Smooth muscle cell (in vitro differentiated cells): ENCODE measurements around the gene KLHDC1. TPM values are rescaled to one million over a fixed set of nuclear protein-coding genes. Genes with fewer than 3 reads are reported as not detected.
"Not testable (repeated sequence)": the region's sequence is repeated elsewhere in the genome, so short reads cannot be mapped to it uniquely, and the experiment has no call there.

Experiments used
- DNase-seq: peaks from one replicate; lab custom pipeline; 2025; ENCODE audit not compliant: unreplicated experiment; lab: John Stamatoyannopoulos, UW
- H2AFZ ChIP-seq: fragments of 200-600 bp; sonication (generic); 2 replicates; pipeline ENCODE4 v1.6.0; 2016; ENCODE audit warnings: antibody characterized with exemption, low read depth, mild to moderate bottlenecking
- H3F3A ChIP-seq: fragments of 200-600 bp; sonication (generic); 2 replicates; pipeline ENCODE4 v1.6.0; 2017; ENCODE audit warnings: antibody characterized with exemption, low read depth
- H3K27ac ChIP-seq: fragments of 200-600 bp; sonication (generic); 2 replicates; pipeline ENCODE4 v1.5.1; 2016; ENCODE audit warnings: low read depth, mild to moderate bottlenecking
- H3K27me3 ChIP-seq: fragments of 200-600 bp; sonication (generic); 2 replicates; pipeline ENCODE4 v1.6.1; 2016; ENCODE audit warnings: low read depth, mild to moderate bottlenecking
- H3K36me3 ChIP-seq: fragments of 200-600 bp; sonication (generic); 2 replicates; pipeline ENCODE4 v1.5.1; 2016; ENCODE audit warnings: low read depth
- H3K4me1 ChIP-seq: fragments of 200-600 bp; sonication (generic); 2 replicates; pipeline ENCODE4 v1.5.1; 2016; ENCODE audit warnings: low read depth
- H3K4me2 ChIP-seq: fragments of 200-600 bp; sonication (generic); 2 replicates; pipeline ENCODE4 v1.6.0; 2016; ENCODE audit warnings: mild to moderate bottlenecking
- H3K4me3 ChIP-seq: fragments of 200-600 bp; sonication (generic); 2 replicates; pipeline ENCODE4 v1.5.1; 2016; ENCODE audit warnings: mild to moderate bottlenecking
- H3K79me2 ChIP-seq: fragments of 200-600 bp; sonication (generic); 2 replicates; pipeline ENCODE4 v1.6.0; 2016; ENCODE audit warnings: low read depth, mild to moderate bottlenecking
- H3K9ac ChIP-seq: fragments of 200-600 bp; sonication (generic); 2 replicates; pipeline ENCODE4 v1.6.0; 2016; ENCODE audit warnings: low read depth
- H3K9me3 ChIP-seq: fragments of 200-600 bp; sonication (generic); replicated peaks from 2 replicates; pipeline ENCODE4 v1.5.1; 2016; ENCODE audit warnings: low read depth
- H4K20me1 ChIP-seq: fragments of 200-600 bp; sonication (generic); 2 replicates; pipeline ENCODE4 v1.6.0; 2016; ENCODE audit warnings: low read depth
- CTCF ChIP-seq: fragments of 200-600 bp; sonication (generic); IDR thresholded peaks from 2 replicates; pipeline ENCODE4 v1.5.1; 2017; ENCODE audit warnings: borderline replicate concordance, mild to moderate bottlenecking, antibody characterized with exemption; ENCODE audit not compliant: insufficient read depth, poor library complexity, severe bottlenecking
- WGBS: methylation state at CpG from one replicate; pipeline ENCODE4 v1.1.7; 2016; ENCODE audit warnings: low lambda C conversion rate; 5-methylcytosine and 5-hydroxymethylcytosine counted together
- polyA plus RNA-seq: library from polyadenylated mRNA; unstranded; fragments of >200 nt; fragmentation: Nextera tagmentation; extraction: Ambion mirVana; gene quantifications from 2 replicates; pipeline ENCODE4 v1.2.1, GENCODE V29; 2016
- total RNA-seq: library from RNA; depleted of rRNA; stranded (reverse); fragments of >200 nt; gene quantifications from 2 replicates; pipeline ENCODE4 v1.2.3, GENCODE V29; 2014

Gene KLHDC1
- total and polyA plus RNA-seq, 2 experiments from 2014 or later, result 5.1 to 5.9 TPM

GRCh38 chr14:49703965-49704364, 11.0 kb downstream of the KLHDC1 start:
- Histone ChIP-seq H3F3A (no peaks in the 10 kb centered on the region), H3K4me1 (no peaks in the 10 kb centered on the region), H3K27ac (no peak overlapping the region), H3K27me3 (no peaks in the 10 kb centered on the region), H4K20me1 (no peaks in the 10 kb centered on the region), H3K9ac (no peak overlapping the region), H3K4me3 (no peak overlapping the region), H3K9me3 (no peaks in the 10 kb centered on the region), H3K4me2 (no peak overlapping the region), H2AFZ (no peak overlapping the region), H3K79me2 (no peaks in the 10 kb centered on the region), H3K36me3 (peaks cover 3% of the 10 kb centered on the region)
- 90% methylated on average over 3 of the region's 3 CpGs for WGBS
- DNase-seq, result no peak
- no peak for TF ChIP-seq CTCF

GRCh38 chr14:49704471-49704870, 11.6 kb downstream of the KLHDC1 start:
- not testable (repeated sequence) for H3K4me3 ChIP-seq, H3K27me3 ChIP-seq, H3K4me1 ChIP-seq, H3K4me2 ChIP-seq, H3K79me2 ChIP-seq, H3F3A ChIP-seq, H3K9ac ChIP-seq, H3K9me3 ChIP-seq, H4K20me1 ChIP-seq, H2AFZ ChIP-seq, DNase-seq, H3K36me3 ChIP-seq, H3K27ac ChIP-seq
- WGBS, result 87% methylated on average over 3 of the region's 4 CpGs

- not testable (repeated sequence) for H3K4me1 ChIP-seq, H3K79me2 ChIP-seq, H3K27me3 ChIP-seq, H4K20me1 ChIP-seq, H3K9me3 ChIP-seq, H3K9ac ChIP-seq, H3K4me2 ChIP-seq, DNase-seq, H3K4me3 ChIP-seq, H2AFZ ChIP-seq, H3F3A ChIP-seq, H3K27ac ChIP-seq, H3K36me3 ChIP-seq
- WGBS, result 95% methylated on average over 11 of the region's 11 CpGs
These were observed 18.1 kb downstream of the KLHDC1 start for GRCh38 chr14:49710993-49711392.

- Histone ChIP-seq H3K4me1 (no peaks in the 10 kb centered on the region), H3K79me2 (no peaks in the 10 kb centered on the region), H3K27me3 (no peaks in the 10 kb centered on the region), H4K20me1 (no peaks in the 10 kb centered on the region), H3K27ac (no peak overlapping the region), H3K9ac (no peak overlapping the region), H3F3A (no peaks in the 10 kb centered on the region), H3K36me3 (peaks cover 15% of the 10 kb centered on the region), H2AFZ (no peak overlapping the region), H3K4me2 (no peak overlapping the region), H3K4me3 (no peak overlapping the region), H3K9me3 (no peaks in the 10 kb centered on the region)
- no peak for TF ChIP-seq CTCF
- no peak for DNase-seq
These were observed 27.8 kb downstream of the KLHDC1 start for GRCh38 chr14:49720744-49721143.

- not testable (repeated sequence) for H3K27me3 ChIP-seq, H3K9ac ChIP-seq, H3K4me3 ChIP-seq, H3K27ac ChIP-seq, H4K20me1 ChIP-seq, H3F3A ChIP-seq, H3K79me2 ChIP-seq, H3K4me2 ChIP-seq, DNase-seq, H3K9me3 ChIP-seq, H3K4me1 ChIP-seq, H2AFZ ChIP-seq
- 76% methylated on average over 9 of the region's 9 CpGs for WGBS
- peaks cover 15% of the 10 kb centered on the region for H3K36me3 ChIP-seq
These were observed 29.0 kb downstream of the KLHDC1 start for GRCh38 chr14:49721733-49722435.
